ENCODE measurements around the gene DBET.
"Not testable (repeated sequence)": the region's sequence is repeated elsewhere in the genome, so short reads cannot be mapped to it uniquely, and the experiment has no call there.

- TF ChIP-seq CTCF, EP300, POLR2A (IDR thresholded peaks at IDR 0.05): not testable (repeated sequence)
Measured at GRCh38 chr4:190094031-190094430, 29.7 kb downstream of the DBET start.

Measured in tibial nerve (tissue), 4 donors.